HCT116 (cell line): ENCODE measurements around the gene ARMC3. TPM values are rescaled to one million over a fixed set of nuclear protein-coding genes. Genes with fewer than 3 reads are reported as not detected.

Experiments
- ATAC-seq: fragments of 200-7000 bp; cut with Tn5 transposase; 2 replicates; pipeline ENCODE4 v1.9.1; 2020; ENCODE audit warnings: mild to moderate bottlenecking, moderate library complexity
- BruUV-seq: library from RNA; stranded (reverse); fragments of 400-500 nt; replicated peaks from 2 replicates; lab custom pipeline; 2021; lab: Mats Ljungman, UMichigan
- CTCF ChIA-PET: fragments of 300-600 bp; sonication (Branson Sonifier 250); formaldehyde crosslinking; loops from one replicate; lab custom pipeline; 2021; ENCODE audit warnings: antibody characterized with exemption; lab: Charles Lee
- POLR2A ChIA-PET: fragments of 300-600, 350-600 bp; sonication (Branson Sonifier 250); formaldehyde crosslinking; loops from one replicate; lab custom pipeline; 2021; ENCODE audit warnings: antibody characterized with exemption; lab: Charles Lee
- RAD21 ChIA-PET, 2 experiments: fragments of 300-600 bp; sonication (Branson Sonifier 250); formaldehyde crosslinking; loops; one replicate each; lab custom pipeline; 2023; ENCODE audit warnings: low total read pairs in 2 of 2; ENCODE audit not compliant: uncharacterized antibody in 2 of 2, unreplicated experiment in 2 of 2, low non-redundant PET in 1 of 2; lab: Charles Lee
- DNase-seq: peaks from one replicate; pipeline ENCODE4 v3.0.0-alpha.2; 2010; ENCODE audit warnings: low read depth, low spot score
- H2AFZ ChIP-seq: fragments of 200-600 bp; shearing (Covaris generic), sonication (generic); 2 replicates; pipeline ENCODE4 v1.6.1; 2017; ENCODE audit warnings: low read depth, mixed run types, mixed read lengths, antibody characterized with exemption, low read length; ENCODE audit not compliant: poor library complexity, severe bottlenecking
- H3K27ac ChIP-seq: 2 replicates; pipeline ENCODE4 v1.5.1; 2012; ENCODE audit warnings: low read depth, low read length
- H3K27me3 ChIP-seq: fragments of 200-600 bp; sonication (generic); 2 replicates; pipeline ENCODE4 v1.6.1; 2016; ENCODE audit warnings: mixed run types, low read length, mixed read lengths; ENCODE audit not compliant: insufficient read depth
- H3K36me3 ChIP-seq, 2 experiments: fragments of 200-500 bp in 1 of 2; fragments of 200-600 bp in 1 of 2; sonication (Bioruptor generic) in 1 of 2; sonication (generic) in 1 of 2; 2 replicates each; pipeline versions ENCODE4 v1.5.1 to v1.6.1; 2014 to 2016; ENCODE audit warnings: low read length in 2 of 2, inconsistent platforms in 1 of 2, mixed read lengths in 1 of 2, mixed run types in 1 of 2; ENCODE audit not compliant: insufficient read depth in 2 of 2, control insufficient read depth in 1 of 2
- H3K4me1 ChIP-seq, 2 experiments: fragments of 200-600 bp in 1 of 2; sonication (generic) in 1 of 2; 2 replicates each; pipeline versions ENCODE4 v1.5.1 to v1.6.1; 2012 to 2017; ENCODE audit warnings: low read length in 2 of 2, inconsistent platforms in 1 of 2, mild to moderate bottlenecking in 1 of 2, mixed read lengths in 1 of 2, mixed run types in 1 of 2, moderate library complexity in 1 of 2; ENCODE audit not compliant: insufficient read depth in 2 of 2, control insufficient read depth in 1 of 2
- H3K4me2 ChIP-seq: fragments of 200-600 bp; sonication (generic); 2 replicates; pipeline ENCODE4 v1.6.1; 2017; ENCODE audit warnings: mixed run types, low read length, mixed read lengths
- H3K4me3 ChIP-seq, 2 experiments: fragments of 200-600 bp in 1 of 2; sonication (generic) in 1 of 2; replicated peaks in 1 of 2; 2 replicates each; pipeline ENCODE4 v1.5.1; 2011 to 2016; ENCODE audit warnings: low read length in 2 of 2, control low read depth in 1 of 2, low read depth in 1 of 2, mild to moderate bottlenecking in 1 of 2, mixed read lengths in 1 of 2, mixed run types in 1 of 2
- H3K79me2 ChIP-seq: fragments of 200-600 bp; sonication (generic); 2 replicates; pipeline ENCODE4 v1.6.1; 2017; ENCODE audit warnings: mild to moderate bottlenecking, mixed run types, low read length, moderate library complexity, mixed read lengths; ENCODE audit not compliant: insufficient read depth
- H3K9ac ChIP-seq: fragments of 200-600 bp; sonication (generic); 2 replicates; pipeline ENCODE4 v1.6.1; 2016; ENCODE audit warnings: low read length, mixed read lengths
- H3K9me2 ChIP-seq: fragments of 200-600 bp; sonication (generic), shearing (Covaris generic); 2 replicates; pipeline ENCODE4 v1.6.1; 2017; ENCODE audit warnings: mixed run types, mild to moderate bottlenecking, moderate library complexity; ENCODE audit not compliant: insufficient read depth
- H3K9me3 ChIP-seq, 2 experiments: fragments of 200-500 bp in 1 of 2; fragments of 200-600 bp in 1 of 2; sonication (Bioruptor generic) in 1 of 2; sonication (generic) in 1 of 2; 2 replicates each; pipeline ENCODE4 v1.6.1; 2014 to 2017; ENCODE audit warnings: low read length in 2 of 2, mixed read lengths in 2 of 2, inconsistent platforms in 1 of 2, low read depth in 1 of 2, mild to moderate bottlenecking in 1 of 2, mixed run types in 1 of 2, moderate library complexity in 1 of 2; ENCODE audit not compliant: control insufficient read depth in 1 of 2, insufficient read depth in 1 of 2
- H4K20me1 ChIP-seq: fragments of 200-600 bp; sonication (generic), shearing (Covaris generic); 2 replicates; pipeline ENCODE4 v1.6.1; 2017; ENCODE audit warnings: mixed run types, mild to moderate bottlenecking, moderate library complexity; ENCODE audit not compliant: insufficient read depth
- CBX3 ChIP-seq: IDR thresholded peaks from 2 replicates; pipeline ENCODE4 v1.6.1; 2012; ENCODE audit warnings: low read depth
- EGR1 ChIP-seq: IDR thresholded peaks from 2 replicates; pipeline ENCODE4 v1.6.1; 2012; ENCODE audit warnings: low read depth
- EZH2 ChIP-seq: fragments of 200-600 bp; sonication (generic); IDR thresholded peaks from 2 replicates; pipeline ENCODE4 v1.6.1; 2017; ENCODE audit warnings: antibody characterized with exemption, mixed run types
- EZH2phosphoT487 ChIP-seq: fragments of 200-600 bp; IDR thresholded peaks from 2 replicates; pipeline ENCODE4 v1.6.1; 2018; ENCODE audit warnings: antibody characterized with exemption, borderline replicate concordance
- FOSL1 ChIP-seq: IDR thresholded peaks from 2 replicates; pipeline ENCODE4 v1.6.1; 2012; ENCODE audit warnings: low read depth
- JUND ChIP-seq: IDR thresholded peaks from 2 replicates; pipeline ENCODE4 v1.6.1; 2012
- POLR2AphosphoS5 ChIP-seq: IDR thresholded peaks from 2 replicates; pipeline ENCODE4 v1.6.1; 2011; ENCODE audit warnings: mild to moderate bottlenecking, low read depth, low read length, moderate library complexity
- RAD21 ChIP-seq: IDR thresholded peaks from 2 replicates; pipeline ENCODE4 v1.6.1; 2012; ENCODE audit warnings: low read depth, mild to moderate bottlenecking
- SIN3A ChIP-seq: IDR thresholded peaks from 2 replicates; pipeline ENCODE4 v1.6.1; 2012; ENCODE audit warnings: low read depth
- SP1 ChIP-seq: IDR thresholded peaks from 2 replicates; pipeline ENCODE4 v1.6.1; 2012; ENCODE audit warnings: low read depth
- SRF ChIP-seq: IDR thresholded peaks from 2 replicates; pipeline ENCODE4 v1.6.1; 2012; ENCODE audit warnings: low read depth
- TCF7L2 ChIP-seq: IDR thresholded peaks from 2 replicates; pipeline ENCODE4 v1.7.0; 2011; ENCODE audit warnings: borderline replicate concordance, inconsistent platforms; ENCODE audit not compliant: insufficient read depth, insufficient read length; ENCODE audit errors: extremely low read depth
- ZFX ChIP-seq: fragments of 450-650 bp; IDR thresholded peaks from 2 replicates; pipeline ENCODE4 v1.6.1; 2017
- ZNF274 ChIP-seq: fragments of 200-500 bp; sonication (Bioruptor generic); IDR thresholded peaks from 2 replicates; pipeline ENCODE4 v1.6.1; 2014; ENCODE audit warnings: mild to moderate bottlenecking, low read depth, low read length, inconsistent platforms
- intact Hi-C: fragments of 100-400 bp; cut with micrococcal nuclease; formaldehyde crosslinking; loops from 2 replicates; pipeline ENCODE4 v1.10.0; 2022
- total RNA-seq: library from RNA; stranded (reverse); gene quantifications from one replicate; pipeline ENCODE4 v1.2.1, GENCODE V29; 2021; ENCODE audit not compliant: unreplicated experiment
- TF ChIP-seq, protein P1 (sequence below): IDR thresholded peaks from 2 replicates; pipeline ENCODE4 v1.6.1; 2012
- TF ChIP-seq, protein P2 (sequence below): IDR thresholded peaks from 2 replicates; pipeline ENCODE4 v1.6.1; 2012; ENCODE audit warnings: low read depth
- TF ChIP-seq, protein P3 (sequence below): IDR thresholded peaks from 2 replicates; pipeline ENCODE4 v1.6.1; 2011; ENCODE audit warnings: mild to moderate bottlenecking, low read length, moderate library complexity; ENCODE audit not compliant: insufficient replicate concordance; ENCODE audit errors: extremely low read depth

The ARMC3 gene
- total RNA-seq, 1 experiment from 2014 or later, result 2.6 TPM

DNA sequence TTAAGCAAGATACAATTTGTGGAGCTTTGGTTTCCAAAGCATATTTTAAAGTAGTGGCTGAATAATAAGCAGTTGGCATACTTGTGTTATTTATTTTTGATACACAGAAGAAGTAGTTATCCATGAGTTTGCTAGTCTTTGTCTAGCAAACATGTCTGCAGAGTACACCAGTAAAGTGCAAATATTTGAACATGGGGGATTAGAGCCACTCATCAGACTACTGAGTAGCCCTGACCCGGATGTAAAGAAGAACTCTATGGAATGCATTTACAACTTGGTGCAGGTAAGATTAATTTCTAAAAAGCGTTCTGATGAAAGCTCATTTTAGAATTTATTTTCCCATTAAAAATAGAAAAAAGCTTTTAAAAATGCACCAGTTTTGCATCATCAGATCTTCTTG, 31.4 kb downstream of the ARMC3 start:
- CTCF ChIA-PET, result no interaction called here
- Histone ChIP-seq H3K79me2 (no peaks in the 10 kb centered on the region), H3K9me3 (no peaks in the 10 kb centered on the region), H3K9ac (no peak overlapping the region), H3K4me2 (no peak overlapping the region), H2AFZ (no peak overlapping the region), H3K27ac (no peak overlapping the region), H3K9me2 (no peaks in the 10 kb centered on the region), H3K27me3 (no peaks in the 10 kb centered on the region), H3K36me3 (no peaks in the 10 kb centered on the region), H4K20me1 (no peaks in the 10 kb centered on the region), H3K4me3 (no peak overlapping the region), H3K4me1 (peaks cover 0 to 6% of the 10 kb centered on the region in 2 experiments; a peak in 2 of 4 replicates)
- DNase-seq (no peak), ATAC-seq (no peak)
- RAD21 ChIA-PET, result no interaction called here
- intact Hi-C loops, result no loop called here
- BruUV-seq, result no TSS peak
- POLR2A ChIA-PET, result no interaction called here
- TF ChIP-seq TCF7L2 (no peak), EZH2phosphoT487 (no peak), SIN3A (no peak)

DNA sequence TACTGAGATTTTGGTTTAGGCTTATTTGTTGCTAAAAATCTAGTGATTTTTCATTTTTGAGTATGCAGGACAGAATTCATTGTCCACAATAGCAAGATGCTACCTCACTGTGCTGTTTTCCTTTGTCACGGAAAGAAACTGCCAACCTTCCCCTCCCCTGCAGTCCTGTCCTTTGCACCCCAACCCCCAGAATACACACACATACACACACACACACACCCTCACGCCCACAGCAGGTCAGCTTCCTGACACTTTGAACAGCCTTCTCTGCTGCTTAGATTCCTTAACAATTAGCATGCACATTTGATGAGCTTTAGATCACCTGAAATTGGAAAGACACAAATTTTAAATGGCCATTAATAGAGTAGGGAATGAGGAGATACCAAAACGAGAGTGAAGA, 32.1 kb downstream of the ARMC3 start:
- Histone ChIP-seq H3K4me2 (no peak overlapping the region), H3K4me3 (no peak overlapping the region), H3K27ac (no peak overlapping the region), H2AFZ (no peak overlapping the region), H3K4me1 (peaks cover 0 to 6% of the 10 kb centered on the region in 2 experiments; a peak in 2 of 4 replicates), H3K9me3 (no peaks in the 10 kb centered on the region), H3K9me2 (no peaks in the 10 kb centered on the region), H4K20me1 (no peaks in the 10 kb centered on the region), H3K9ac (no peak overlapping the region), H3K27me3 (no peaks in the 10 kb centered on the region), H3K36me3 (no peaks in the 10 kb centered on the region), H3K79me2 (no peaks in the 10 kb centered on the region)
- POLR2A ChIA-PET, result no interaction called here
- ATAC-seq (no peak), DNase-seq (no peak)
- RAD21 ChIA-PET, result no interaction called here
- CTCF ChIA-PET, result no interaction called here
- intact Hi-C loops, result no loop called here
- no TSS peak for BruUV-seq
- TF ChIP-seq, protein P1, sequence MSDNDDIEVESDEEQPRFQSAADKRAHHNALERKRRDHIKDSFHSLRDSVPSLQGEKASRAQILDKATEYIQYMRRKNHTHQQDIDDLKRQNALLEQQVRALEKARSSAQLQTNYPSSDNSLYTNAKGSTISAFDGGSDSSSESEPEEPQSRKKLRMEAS, result no peak
- TF ChIP-seq ZFX, result no peak
- TF ChIP-seq JUND, result no peak
- no peak for TF ChIP-seq EGR1
- TF ChIP-seq, protein P2, sequence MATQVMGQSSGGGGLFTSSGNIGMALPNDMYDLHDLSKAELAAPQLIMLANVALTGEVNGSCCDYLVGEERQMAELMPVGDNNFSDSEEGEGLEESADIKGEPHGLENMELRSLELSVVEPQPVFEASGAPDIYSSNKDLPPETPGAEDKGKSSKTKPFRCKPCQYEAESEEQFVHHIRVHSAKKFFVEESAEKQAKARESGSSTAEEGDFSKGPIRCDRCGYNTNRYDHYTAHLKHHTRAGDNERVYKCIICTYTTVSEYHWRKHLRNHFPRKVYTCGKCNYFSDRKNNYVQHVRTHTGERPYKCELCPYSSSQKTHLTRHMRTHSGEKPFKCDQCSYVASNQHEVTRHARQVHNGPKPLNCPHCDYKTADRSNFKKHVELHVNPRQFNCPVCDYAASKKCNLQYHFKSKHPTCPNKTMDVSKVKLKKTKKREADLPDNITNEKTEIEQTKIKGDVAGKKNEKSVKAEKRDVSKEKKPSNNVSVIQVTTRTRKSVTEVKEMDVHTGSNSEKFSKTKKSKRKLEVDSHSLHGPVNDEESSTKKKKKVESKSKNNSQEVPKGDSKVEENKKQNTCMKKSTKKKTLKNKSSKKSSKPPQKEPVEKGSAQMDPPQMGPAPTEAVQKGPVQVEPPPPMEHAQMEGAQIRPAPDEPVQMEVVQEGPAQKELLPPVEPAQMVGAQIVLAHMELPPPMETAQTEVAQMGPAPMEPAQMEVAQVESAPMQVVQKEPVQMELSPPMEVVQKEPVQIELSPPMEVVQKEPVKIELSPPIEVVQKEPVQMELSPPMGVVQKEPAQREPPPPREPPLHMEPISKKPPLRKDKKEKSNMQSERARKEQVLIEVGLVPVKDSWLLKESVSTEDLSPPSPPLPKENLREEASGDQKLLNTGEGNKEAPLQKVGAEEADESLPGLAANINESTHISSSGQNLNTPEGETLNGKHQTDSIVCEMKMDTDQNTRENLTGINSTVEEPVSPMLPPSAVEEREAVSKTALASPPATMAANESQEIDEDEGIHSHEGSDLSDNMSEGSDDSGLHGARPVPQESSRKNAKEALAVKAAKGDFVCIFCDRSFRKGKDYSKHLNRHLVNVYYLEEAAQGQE, result no peak
- no peak for TF ChIP-seq SIN3A
- TF ChIP-seq, protein P3, sequence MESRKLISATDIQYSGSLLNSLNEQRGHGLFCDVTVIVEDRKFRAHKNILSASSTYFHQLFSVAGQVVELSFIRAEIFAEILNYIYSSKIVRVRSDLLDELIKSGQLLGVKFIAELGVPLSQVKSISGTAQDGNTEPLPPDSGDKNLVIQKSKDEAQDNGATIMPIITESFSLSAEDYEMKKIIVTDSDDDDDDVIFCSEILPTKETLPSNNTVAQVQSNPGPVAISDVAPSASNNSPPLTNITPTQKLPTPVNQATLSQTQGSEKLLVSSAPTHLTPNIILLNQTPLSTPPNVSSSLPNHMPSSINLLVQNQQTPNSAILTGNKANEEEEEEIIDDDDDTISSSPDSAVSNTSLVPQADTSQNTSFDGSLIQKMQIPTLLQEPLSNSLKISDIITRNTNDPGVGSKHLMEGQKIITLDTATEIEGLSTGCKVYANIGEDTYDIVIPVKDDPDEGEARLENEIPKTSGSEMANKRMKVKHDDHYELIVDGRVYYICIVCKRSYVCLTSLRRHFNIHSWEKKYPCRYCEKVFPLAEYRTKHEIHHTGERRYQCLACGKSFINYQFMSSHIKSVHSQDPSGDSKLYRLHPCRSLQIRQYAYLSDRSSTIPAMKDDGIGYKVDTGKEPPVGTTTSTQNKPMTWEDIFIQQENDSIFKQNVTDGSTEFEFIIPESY, result no peak
- no peak for TF ChIP-seq RAD21
- TF ChIP-seq SRF, result no peak
- no peak for TF ChIP-seq ZNF274
- TF ChIP-seq POLR2AphosphoS5, result no peak
- TF ChIP-seq SP1, result no peak
- no peak for TF ChIP-seq EZH2phosphoT487
- no peak for TF ChIP-seq CBX3
- TF ChIP-seq EZH2, result no peak
- TF ChIP-seq FOSL1, result no peak
